Lower leg skin (tissue), 4 donors: ENCODE measurements around the gene MAP3K5. TPM values are rescaled to one million over a fixed set of nuclear protein-coding genes. Genes with fewer than 3 reads are reported as not detected.

Source experiments
- DNase-seq, 2 donors: peaks; one replicate each; pipeline ENCODE4 v3.0.0-alpha.2; 2019; ENCODE audit warnings: low spot score in 2 of 2
- H3K4me3 ChIP-seq: fragments of 200-600 bp; sonication (generic); 2 replicates; pipeline ENCODE4 v1.5.1; 2017; ENCODE audit warnings: mild to moderate bottlenecking, low read depth; ENCODE audit not compliant: poor library complexity, severe bottlenecking
- CTCF ChIP-seq, 3 donors: fragments of 450-650 bp; IDR thresholded peaks; one replicate each; pipeline ENCODE4 v1.5.1; 2016; ENCODE audit warnings: antibody characterized with exemption in 3 of 3, mild to moderate bottlenecking in 3 of 3, moderate library complexity in 2 of 3
- POLR2A ChIP-seq, 2 donors: fragments of 450-650 bp; IDR thresholded peaks; one replicate each; pipeline ENCODE4 v1.6.1; 2016 to 2017; ENCODE audit warnings: antibody characterized with exemption in 2 of 2, mild to moderate bottlenecking in 1 of 2, moderate library complexity in 1 of 2
- WGBS, 2 donors: methylation state at CpG; one replicate each; pipeline ENCODE4 v1.1.5; 2018; 5-methylcytosine and 5-hydroxymethylcytosine counted together
- intact Hi-C: fragments of 100-400 bp; cut with DNase I; formaldehyde crosslinking; loops from one replicate; pipeline ENCODE4 v1.15.0; 2023; ENCODE audit warnings: low total_unique reads
- total RNA-seq, 4 donors: library from RNA; depleted of rRNA; stranded (reverse); fragments of >200 nt; gene quantifications; one replicate each; pipeline ENCODE4 v1.1.0, GENCODE V29; 2016

The MAP3K5 gene
- total RNA-seq, 4 donors from 2014 or later: 18.9 to 35.2 (median 27.0) TPM

DNA sequence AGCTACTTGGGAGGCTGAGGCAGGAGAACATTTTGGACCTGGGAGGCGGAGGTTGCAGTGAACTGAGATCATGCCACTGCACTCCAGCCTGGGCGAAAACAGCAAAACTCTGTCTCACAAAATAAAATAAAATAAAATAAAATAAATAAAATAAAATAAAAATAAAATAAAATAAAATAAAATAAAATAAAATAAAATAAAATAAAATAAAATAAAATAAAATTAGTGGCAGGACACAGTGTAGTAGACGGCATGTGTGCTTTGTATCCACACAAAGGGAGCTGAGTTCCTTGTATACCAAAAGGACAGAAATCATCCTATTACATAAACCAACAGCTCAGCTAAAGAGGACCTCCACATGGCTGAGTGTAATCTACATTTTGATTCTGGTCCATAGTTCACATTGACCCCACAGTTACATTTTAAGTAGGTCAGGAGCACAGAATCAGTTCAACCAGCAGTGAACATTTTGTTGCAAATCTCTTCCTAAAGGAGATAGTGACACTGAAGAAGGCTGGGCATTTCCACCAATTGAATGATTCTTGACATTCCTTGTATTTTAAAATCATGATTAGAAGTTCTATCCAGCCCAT is 150.3 kb downstream of the MAP3K5 start:
- TF ChIP-seq POLR2A (IDR thresholded peaks at IDR 0.05): no peak
- TF ChIP-seq CTCF (IDR thresholded peaks at IDR 0.05): no peak
- WGBS, 2 donors: 94 to 97% methylated on average over 3 of the region's 3 CpGs
- intact Hi-C loops: loop anchor here (5.0 kb wide), 1 partner anchor 150 kb away; the partner anchor contains the start of gene MAP3K5
- H3K4me3 ChIP-seq: no peak overlapping the region
- DNase-seq: no peak

DNA sequence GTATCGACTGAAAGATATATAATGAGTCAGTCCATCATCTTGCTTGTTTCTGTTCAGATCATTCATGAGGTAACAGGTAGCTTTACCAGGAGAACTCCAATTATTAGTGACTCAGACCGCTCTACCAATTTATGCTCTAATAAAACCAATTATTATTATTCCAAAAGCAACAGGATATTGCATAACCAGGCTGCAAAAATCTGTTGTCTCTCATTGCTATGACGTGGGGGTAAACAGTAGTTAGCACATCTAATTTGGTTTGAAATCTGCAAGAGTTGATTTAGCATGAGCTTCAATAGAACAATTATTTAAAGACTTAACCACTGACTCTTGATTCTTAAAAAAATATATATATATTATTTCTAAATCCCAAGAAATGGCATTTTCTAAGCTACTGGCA is 151.1 kb downstream of the MAP3K5 start:
- no peak overlapping the region for H3K4me3 ChIP-seq
- WGBS, 2 donors: 71 to 87% methylated on average over 3 of the region's 3 CpGs
- intact Hi-C loops: loop anchor here (5.0 kb wide), 1 partner anchor 151 kb away; the partner anchor contains the start of gene MAP3K5
- TF ChIP-seq CTCF (IDR thresholded peaks at IDR 0.05) (no peak), POLR2A (IDR thresholded peaks at IDR 0.05) (no peak)
- DNase-seq: no peak

DNA sequence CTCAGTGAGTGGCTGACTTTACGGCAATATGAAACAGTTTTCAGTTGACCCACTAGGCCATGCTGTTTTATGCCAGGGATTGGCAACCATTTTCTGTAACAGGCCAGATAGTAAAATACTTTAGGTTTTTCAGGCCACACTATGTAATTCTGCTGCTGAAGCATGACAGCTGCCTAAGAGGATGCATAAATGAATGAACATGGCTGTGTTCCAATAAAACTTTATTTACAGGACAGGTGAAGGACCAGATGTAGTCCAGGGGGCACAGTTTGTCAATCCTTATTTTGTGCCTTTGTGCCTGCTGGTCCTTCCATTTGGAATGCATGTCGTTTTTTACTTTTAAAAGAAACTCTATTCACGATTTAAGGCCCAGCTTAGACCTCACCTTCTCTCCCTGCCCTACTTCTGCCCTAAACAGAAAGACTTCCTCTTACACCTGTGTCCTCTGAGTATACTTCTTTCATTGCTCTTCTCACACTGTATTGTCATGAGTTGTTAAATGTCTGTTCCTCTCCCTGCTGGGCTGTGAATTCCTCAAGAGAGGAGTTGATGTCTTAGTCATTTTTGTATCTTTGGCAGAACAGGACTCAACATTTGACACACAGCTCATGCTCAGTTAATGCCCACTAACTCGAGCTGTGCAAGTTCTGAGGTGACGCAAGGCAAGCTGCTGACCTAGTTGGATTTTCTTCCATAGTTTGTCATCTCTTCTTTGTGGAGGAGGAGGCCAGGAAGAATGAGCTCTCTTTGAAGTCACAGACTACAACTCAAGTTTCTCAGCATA is 152.0 kb downstream of the MAP3K5 start:
- WGBS, 2 donors: 76 to 79% methylated on average over 5 of the region's 5 CpGs
- intact Hi-C loops: loop anchor here (5.0 kb wide), 1 partner anchor 152 kb away; the partner anchor contains the start of gene MAP3K5
- no peak overlapping the region for H3K4me3 ChIP-seq

DNA sequence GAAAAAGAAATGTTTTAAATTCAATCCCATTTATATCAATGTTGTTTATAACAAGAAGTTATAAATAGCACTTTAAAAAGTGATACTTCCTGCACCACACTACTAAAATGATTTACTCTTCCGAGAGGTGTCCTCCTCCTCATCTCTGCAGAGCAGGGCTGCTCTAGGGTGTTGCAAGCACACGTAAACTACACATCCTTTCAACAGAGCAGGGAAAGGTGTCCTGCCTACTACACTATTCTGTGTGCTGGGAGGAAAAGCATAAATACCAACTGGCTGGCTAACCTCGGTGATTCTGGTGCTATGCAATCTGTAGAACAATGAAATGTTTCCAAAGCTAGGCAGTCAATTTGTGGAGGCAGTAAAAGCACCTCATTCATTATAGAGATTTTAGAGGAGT is 152.6 kb downstream of the MAP3K5 start:
- no peak for TF ChIP-seq CTCF (IDR thresholded peaks at IDR 0.05)
- no peak for TF ChIP-seq POLR2A (IDR thresholded peaks at IDR 0.05)
- intact Hi-C loops: loop anchor here (5.0 kb wide), 1 partner anchor 153 kb away; the partner anchor contains the start of gene MAP3K5
- no peak for DNase-seq
- WGBS, 2 donors: 84 to 85% methylated on average over 3 of the region's 3 CpGs
- H3K4me3 ChIP-seq: no peak overlapping the region

More for the DNA sequence above, 152.0 kb downstream of the MAP3K5 start:
- DNase-seq: peak in 1 of 2 donors; percentile 29
- no peak for TF ChIP-seq CTCF (IDR thresholded peaks at IDR 0.05)
- TF ChIP-seq POLR2A (IDR thresholded peaks at IDR 0.05): no peak

GRCh38 chr6:136635615-136636014 is 156.7 kb downstream of the MAP3K5 start:
- no peak for TF ChIP-seq POLR2A (IDR thresholded peaks at IDR 0.05)
- no peak for TF ChIP-seq CTCF (IDR thresholded peaks at IDR 0.05)
- 93 to 95% methylated on average over 4 of the region's 4 CpGs for WGBS, 2 donors
- no peak overlapping the region for H3K4me3 ChIP-seq
- intact Hi-C loops: no loop called here
- DNase-seq: no peak
